B cell (primary cell): ENCODE measurements around the gene SGO1.

Experiments used
- CTCF ChIP-seq: fragments of 200-600 bp; IDR thresholded peaks from one replicate; pipeline ENCODE4 v1.8.0; 2022; ENCODE audit warnings: antibody characterized with exemption, mild to moderate bottlenecking
- EZH2 ChIP-seq: IDR thresholded peaks from 2 replicates; pipeline ENCODE4 v1.6.1; 2012; ENCODE audit warnings: borderline replicate concordance, low read depth, mild to moderate bottlenecking, moderate library complexity, low read length; ENCODE audit not compliant: insufficient read depth, poor library complexity, severe bottlenecking

GRCh38 chr3:20186600-20187004, 596 bp upstream of the SGO1 start:
- TF ChIP-seq CTCF (no peak), EZH2 (no peak)
